ENCODE results near the gene ELOVL6.

DNA sequence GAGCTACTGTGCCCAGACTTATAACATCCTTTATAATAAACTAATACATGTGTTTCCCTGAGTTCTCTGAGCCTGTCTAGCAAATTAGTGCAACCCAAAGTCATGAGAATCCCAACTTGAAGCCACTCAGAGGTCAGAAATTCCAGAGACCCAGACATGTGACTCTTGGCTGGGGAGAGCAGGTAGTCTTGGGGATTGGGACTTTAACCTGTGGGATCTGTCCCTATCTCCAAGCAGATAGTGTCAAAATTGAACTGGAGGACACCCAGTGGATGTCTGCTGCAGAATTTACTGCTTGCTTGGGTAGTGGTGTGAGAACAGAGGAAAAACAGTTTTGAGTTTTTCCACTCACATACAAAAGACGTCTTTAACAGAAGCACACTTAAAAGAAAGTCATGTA, 26.4 kb downstream of the ELOVL6 start:
- TF ChIP-seq, protein P1, sequence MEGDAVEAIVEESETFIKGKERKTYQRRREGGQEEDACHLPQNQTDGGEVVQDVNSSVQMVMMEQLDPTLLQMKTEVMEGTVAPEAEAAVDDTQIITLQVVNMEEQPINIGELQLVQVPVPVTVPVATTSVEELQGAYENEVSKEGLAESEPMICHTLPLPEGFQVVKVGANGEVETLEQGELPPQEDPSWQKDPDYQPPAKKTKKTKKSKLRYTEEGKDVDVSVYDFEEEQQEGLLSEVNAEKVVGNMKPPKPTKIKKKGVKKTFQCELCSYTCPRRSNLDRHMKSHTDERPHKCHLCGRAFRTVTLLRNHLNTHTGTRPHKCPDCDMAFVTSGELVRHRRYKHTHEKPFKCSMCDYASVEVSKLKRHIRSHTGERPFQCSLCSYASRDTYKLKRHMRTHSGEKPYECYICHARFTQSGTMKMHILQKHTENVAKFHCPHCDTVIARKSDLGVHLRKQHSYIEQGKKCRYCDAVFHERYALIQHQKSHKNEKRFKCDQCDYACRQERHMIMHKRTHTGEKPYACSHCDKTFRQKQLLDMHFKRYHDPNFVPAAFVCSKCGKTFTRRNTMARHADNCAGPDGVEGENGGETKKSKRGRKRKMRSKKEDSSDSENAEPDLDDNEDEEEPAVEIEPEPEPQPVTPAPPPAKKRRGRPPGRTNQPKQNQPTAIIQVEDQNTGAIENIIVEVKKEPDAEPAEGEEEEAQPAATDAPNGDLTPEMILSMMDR (IDR thresholded peaks at IDR 0.05): no peak
- TF ChIP-seq POLR2A (IDR thresholded peaks at IDR 0.05): no peak
